ENCODE data around the gene PCSK5.
"Not testable (repeated sequence)": the region's sequence is repeated elsewhere in the genome, so short reads cannot be mapped to it uniquely, and the experiment has no call there.

The PCSK5 gene

GRCh38 chr9:75894566-75894965 lies 4.1 kb downstream of the PCSK5 start:
- no peaks in the 10 kb centered on the region for H3K36me3 ChIP-seq (ENCODE audit: control insufficient read depth, insufficient read depth, low read length)
- H3K27me3 ChIP-seq (replicated peaks; ENCODE audit: control insufficient read depth, insufficient read depth, low read length), result no peaks in the 10 kb centered on the region; the same call in 1 of the 2 replicates
- DNase-seq (ENCODE audit: extremely low read depth, insufficient read length), result no peak
- TF ChIP-seq CTCF (IDR thresholded peaks at IDR 0.05; ENCODE audit: insufficient read depth, low read length, poor library complexity, severe bottlenecking), result no peak
- H3K4me3 ChIP-seq (replicated peaks; ENCODE audit: low read depth, low read length), result no peak overlapping the region

GRCh38 chr9:75895112-75895511 lies 4.6 kb downstream of the PCSK5 start:
- H3K27me3 ChIP-seq (replicated peaks; ENCODE audit: control insufficient read depth, insufficient read depth, low read length), result no peaks in the 10 kb centered on the region; the same call in 1 of the 2 replicates
- H3K4me3 ChIP-seq (replicated peaks; ENCODE audit: low read depth, low read length), result no peak overlapping the region
- TF ChIP-seq CTCF (IDR thresholded peaks at IDR 0.05; ENCODE audit: insufficient read depth, low read length, poor library complexity, severe bottlenecking), result no peak
- H3K36me3 ChIP-seq (ENCODE audit: control insufficient read depth, insufficient read depth, low read length), result no peaks in the 10 kb centered on the region
- DNase-seq (ENCODE audit: extremely low read depth, insufficient read length), result no peak

- TF ChIP-seq CTCF (IDR thresholded peaks at IDR 0.05; ENCODE audit: insufficient read depth, low read length, poor library complexity, severe bottlenecking), result no peak
- H3K36me3 ChIP-seq (ENCODE audit: control insufficient read depth, insufficient read depth, low read length), result no peaks in the 10 kb centered on the region
- H3K4me3 ChIP-seq (replicated peaks; ENCODE audit: low read depth, low read length), result no peak overlapping the region
- H3K27me3 ChIP-seq (replicated peaks; ENCODE audit: control insufficient read depth, insufficient read depth, low read length), result no peaks in the 10 kb centered on the region; the same call in 1 of the 2 replicates
- no peak for DNase-seq (ENCODE audit: extremely low read depth, insufficient read length)
Measured at GRCh38 chr9:75896193-75896592, 5.7 kb downstream of the PCSK5 start.

GRCh38 chr9:75900893-75901524 lies 10.5 kb downstream of the PCSK5 start:
- H3K27me3 ChIP-seq (replicated peaks; ENCODE audit: control insufficient read depth, insufficient read depth, low read length); DNase-seq (ENCODE audit: extremely low read depth, insufficient read length); H3K4me3 ChIP-seq (replicated peaks; ENCODE audit: low read depth, low read length); H3K36me3 ChIP-seq (ENCODE audit: control insufficient read depth, insufficient read depth, low read length): not testable (repeated sequence)

GRCh38 chr9:75903785-75904360 lies 13.4 kb downstream of the PCSK5 start:
- Histone ChIP-seq H3K27me3 (replicated peaks; ENCODE audit: control insufficient read depth, insufficient read depth, low read length) (no peaks in the 10 kb centered on the region), H3K36me3 (ENCODE audit: control insufficient read depth, insufficient read depth, low read length) (no peaks in the 10 kb centered on the region), H3K4me3 (replicated peaks; ENCODE audit: low read depth, low read length) (no peak overlapping the region)
- TF ChIP-seq CTCF (IDR thresholded peaks at IDR 0.05; ENCODE audit: insufficient read depth, low read length, poor library complexity, severe bottlenecking), result no peak
- no peak for DNase-seq (ENCODE audit: extremely low read depth, insufficient read length)

- DNase-seq (ENCODE audit: extremely low read depth, insufficient read length), result no peak
- no peak for TF ChIP-seq CTCF (IDR thresholded peaks at IDR 0.05; ENCODE audit: insufficient read depth, low read length, poor library complexity, severe bottlenecking)
Measured at GRCh38 chr9:75904364-75904763, 13.9 kb downstream of the PCSK5 start.

More at GRCh38 chr9:75904364-75904763, 13.9 kb downstream of the PCSK5 start:
- no peak overlapping the region for H3K4me3 ChIP-seq (replicated peaks; ENCODE audit: low read depth, low read length)
- H3K27me3 ChIP-seq (replicated peaks; ENCODE audit: control insufficient read depth, insufficient read depth, low read length), result no peaks in the 10 kb centered on the region
- H3K36me3 ChIP-seq (ENCODE audit: control insufficient read depth, insufficient read depth, low read length), result no peaks in the 10 kb centered on the region

Measured in GM06990 (cell line).